GM12878 (cell line): ENCODE results near the gene TBXA2R. TPM values are rescaled to one million over a fixed set of nuclear protein-coding genes. Genes with fewer than 3 reads are reported as not detected.

ENCODE experiments used
- ATAC-seq: fragments of 200-7000 bp; cut with Tn5 transposase; 3 replicates; pipeline ENCODE4 v1.9.1; 2020; ENCODE audit warnings: mild to moderate bottlenecking, moderate library complexity
- BruUV-seq: library from RNA; stranded (reverse); fragments of 400-500 nt; replicated peaks from 2 replicates; lab custom pipeline; 2021; lab: Mats Ljungman, UMichigan
- CTCF ChIA-PET: fragments of 300-600 bp; sonication (Branson Sonifier 250); formaldehyde crosslinking; extraction: SDS; loops from one replicate; lab custom pipeline; 2021; ENCODE audit warnings: inconsistent platforms; lab: Yijun Ruan, JAX
- POLR2A ChIA-PET: fragments of 350-600 bp; formaldehyde crosslinking; extraction: SDS; loops from one replicate; lab custom pipeline; 2021; ENCODE audit warnings: inconsistent platforms; lab: Charles Lee
- RAD21 ChIA-PET: fragments of 300-600 bp; sonication (Branson Sonifier 250); formaldehyde crosslinking; loops from one replicate; lab custom pipeline; 2023; ENCODE audit warnings: antibody characterized with exemption; ENCODE audit not compliant: unreplicated experiment; lab: Charles Lee
- SMC1A ChIA-PET: fragments of 300-600 bp; sonication (Branson Sonifier 250); formaldehyde crosslinking; loops from one replicate; lab custom pipeline; 2023; ENCODE audit not compliant: unreplicated experiment, uncharacterized antibody; lab: Charles Lee
- DNase-seq: peaks from one replicate; pipeline ENCODE4 v3.0.0-alpha.2; 2011; ENCODE audit warnings: low read depth, low spot score
- FAIRE-seq: peaks from 3 replicates; lab custom pipeline; 2011; peaks lifted over from hg19 to GRCh38; lab: Jason Lieb, UNC
- H2AFZ ChIP-seq: 2 replicates; pipeline ENCODE4 v1.6.0; 2011; ENCODE audit warnings: low read depth, low read length, control low read depth; ENCODE audit not compliant: control insufficient read depth
- H3K27ac ChIP-seq: 2 replicates; pipeline ENCODE4 v1.5.1; 2011; ENCODE audit warnings: control low read depth; ENCODE audit not compliant: control insufficient read depth, insufficient read depth
- H3K27me3 ChIP-seq, 2 experiments: replicated peaks in 1 of 2; 2 replicates each; pipeline versions ENCODE4 v1.6.0 to v1.6.1; 2011; ENCODE audit warnings: low read length in 1 of 2; ENCODE audit not compliant: control insufficient read depth in 2 of 2, insufficient read depth in 2 of 2
- H3K36me3 ChIP-seq, 2 experiments: 2 replicates each; pipeline ENCODE4 v1.5.1; 2011; ENCODE audit warnings: low read length in 1 of 2; ENCODE audit not compliant: control insufficient read depth in 2 of 2, insufficient read depth in 2 of 2
- H3K4me1 ChIP-seq: 2 replicates; pipeline ENCODE4 v1.6.1; 2011; ENCODE audit warnings: mild to moderate bottlenecking, low read length, moderate library complexity, mixed read lengths; ENCODE audit not compliant: control insufficient read depth, insufficient read depth
- H3K4me2 ChIP-seq: 2 replicates; pipeline ENCODE4 v1.6.0; 2011; ENCODE audit warnings: control low read depth; ENCODE audit not compliant: control insufficient read depth, insufficient read depth
- H3K4me3 ChIP-seq: fragments of 200-600 bp; sonication (generic); 2 replicates; pipeline ENCODE4 v1.5.1; 2016
- H3K79me2 ChIP-seq: 2 replicates; pipeline ENCODE4 v1.6.0; 2011; ENCODE audit warnings: low read length; ENCODE audit not compliant: control insufficient read depth, insufficient read depth
- H3K9ac ChIP-seq: 2 replicates; pipeline ENCODE4 v1.8.0; 2011; ENCODE audit warnings: low read length, control low read depth, mixed read lengths; ENCODE audit not compliant: control insufficient read depth, insufficient read depth
- H3K9me3 ChIP-seq: replicated peaks from 3 replicates; pipeline ENCODE4 v1.5.1; 2011; ENCODE audit warnings: mild to moderate bottlenecking, low read length; ENCODE audit not compliant: control insufficient read depth, insufficient read depth
- H4K20me1 ChIP-seq: 2 replicates; pipeline ENCODE4 v1.6.0; 2011; ENCODE audit not compliant: control insufficient read depth, insufficient read depth
- CBFB ChIP-seq: IDR thresholded peaks from 2 replicates; pipeline ENCODE4 v1.6.1; 2016; ENCODE audit warnings: antibody characterized with exemption, low read depth
- CEBPZ ChIP-seq: fragments of 150-350 bp; IDR thresholded peaks from 2 replicates; pipeline ENCODE4 v1.6.1; 2016; ENCODE audit warnings: low read depth, low read length
- GATAD2B ChIP-seq: fragments of 450-650 bp; conservative IDR thresholded peaks from 2 replicates; pipeline ENCODE4 v1.6.1; 2017; ENCODE audit warnings: low read depth, mild to moderate bottlenecking, moderate library complexity
- IRF4 ChIP-seq: IDR thresholded peaks from 2 replicates; pipeline ENCODE4 v1.6.1; 2011; ENCODE audit warnings: low read depth, low read length
- POU2F2 ChIP-seq: IDR thresholded peaks from 3 replicates; pipeline ENCODE4 v1.6.1; 2011; ENCODE audit warnings: low read depth, mild to moderate bottlenecking, low read length, borderline replicate concordance
- RELA ChIP-seq: fragments of 450-650 bp; IDR thresholded peaks from 2 replicates; pipeline ENCODE4 v1.8.0; 2014; ENCODE audit warnings: borderline replicate concordance; ENCODE audit not compliant: partially characterized antibody
- WGBS: methylation state at CpG from one replicate; pipeline ENCODE4 v1.1.6; 2016; ENCODE audit warnings: low lambda C conversion rate; ENCODE audit not compliant: insufficient replicate concordance, insufficient coverage; ENCODE audit errors: missing lambda C conversion rate; 5-methylcytosine and 5-hydroxymethylcytosine counted together
- in situ Hi-C: fragments of 300-500 bp; cut with MboI; formaldehyde crosslinking; loops from 9 replicates; pipeline ENCODE4 v1.14.3; 2018; ENCODE audit warnings: mixed read lengths
- intact Hi-C: fragments of 100-400 bp; cut with micrococcal nuclease; formaldehyde crosslinking; loops from one replicate; pipeline ENCODE4 v1.14.2; 2022; ENCODE audit not compliant: unreplicated experiment
- polyA plus RNA-seq, 11 experiments: library from polyadenylated mRNA; depleted of rRNA in 4 of 11; unstranded in 6 of 11; stranded (reverse) in 5 of 11; fragments of >200 nt; fragmentation: Nextera tagmentation in 4 of 11; fragmentation: Illumina TruSeq in 1 of 11; extraction: Ambion mirVana in 4 of 11; extraction: Trizol in 1 of 11; gene quantifications; 1 replicate in 1 of 11; 2 replicates in 10 of 11; pipeline versions ENCODE4 v1.2.1 to v1.2.3, GENCODE V29; 2011 to 2016; ENCODE audit warnings: inconsistent platforms in 2 of 11, missing spikeins in 2 of 11, low read depth in 1 of 11
- total RNA-seq, 4 experiments: library from RNA; depleted of rRNA in 3 of 4; stranded (reverse); fragments of >200 nt in 3 of 4; fragmentation: Illumina TruSeq in 1 of 4; extraction: Trizol in 1 of 4; gene quantifications; 2 replicates each; pipeline versions ENCODE4 v1.2.1 to v1.2.3, GENCODE V29; 2013 to 2021

Gene TBXA2R
- total and polyA plus RNA-seq, 10 of the 15 experiments (the other 5 are each of a cell fraction or from before 2014, with no cell fraction given) = 0.03 TPM; not detected in 8

GRCh38 chr19:3651684-3652083, 45.0 kb upstream of the TBXA2R start:
- intact Hi-C loops (no loop called here), in situ Hi-C loops (no loop called here)
- TF ChIP-seq IRF4 (no peak), GATAD2B (no peak), CBFB (no peak), CEBPZ (no peak), RELA (no peak), POU2F2 (no peak)
- SMC1A ChIA-PET = no interaction called here
- FAIRE-seq (no peak), ATAC-seq (no peak), DNase-seq (no peak)
- 97% methylated on average over 30 of the region's 33 CpGs for WGBS
- H3K36me3 ChIP-seq = peaks cover 0 to 3% of the 10 kb centered on the region in 2 experiments; a peak in 1 of 4 replicates
- BruUV-seq = no TSS peak
- no peak overlapping the region for H3K4me3 ChIP-seq
- no peak overlapping the region for H3K4me2 ChIP-seq
- no peak overlapping the region for H2AFZ ChIP-seq
- no peak overlapping the region for H3K9ac ChIP-seq
- POLR2A ChIA-PET = no interaction called here
- no peaks in the 10 kb centered on the region for H3K79me2 ChIP-seq
- RAD21 ChIA-PET = no interaction called here
- no peaks in the 10 kb centered on the region for H3K4me1 ChIP-seq
- H3K27ac ChIP-seq = no peak overlapping the region
- H3K9me3 ChIP-seq = no peaks in the 10 kb centered on the region
- CTCF ChIA-PET = no interaction called here
- H3K27me3 ChIP-seq = no peaks in the 10 kb centered on the region
- H4K20me1 ChIP-seq = no peaks in the 10 kb centered on the region
